NB4 (cell line): Measurements from ENCODE around the gene RBM19.
"Not testable (repeated sequence)": the region's sequence is repeated elsewhere in the genome, so short reads cannot be mapped to it uniquely, and the experiment has no call there.

Experiments used
- DNase-seq: peaks from one replicate; pipeline ENCODE4 v3.0.0; 2010; ENCODE audit warnings: low read depth
- H3K4me3 ChIP-seq: one replicate; pipeline ENCODE4 v1.5.1; 2011; ENCODE audit warnings: mild to moderate bottlenecking, low read depth, low read length, moderate library complexity
- CTCF ChIP-seq: IDR thresholded peaks from one replicate; pipeline ENCODE4 v1.5.1; 2012; ENCODE audit warnings: low read depth, low read length
- MAX ChIP-seq: IDR thresholded peaks from 2 replicates; pipeline ENCODE4 v1.6.1; 2011; ENCODE audit warnings: low read depth, low read length
- MYC ChIP-seq: IDR thresholded peaks from 2 replicates; pipeline ENCODE4 v1.6.1; 2011; ENCODE audit warnings: low read depth, low read length
- POLR2A ChIP-seq: IDR thresholded peaks from 2 replicates; pipeline ENCODE4 v1.6.1; 2011; ENCODE audit warnings: mild to moderate bottlenecking; ENCODE audit not compliant: insufficient read length; ENCODE audit errors: extremely low read depth

Gene RBM19

GRCh38 chr12:113906411-113907200 lies 59.5 kb downstream of the RBM19 start:
- TF ChIP-seq MAX, result no peak
- no peak for TF ChIP-seq MYC
- no peak for TF ChIP-seq POLR2A
- no peak for TF ChIP-seq CTCF
- no peak overlapping the region for H3K4me3 ChIP-seq
- no peak for DNase-seq

GRCh38 chr12:113905829-113906228 lies 60.3 kb downstream of the RBM19 start:
- no peak overlapping the region for H3K4me3 ChIP-seq
- no peak for TF ChIP-seq CTCF
- no peak for TF ChIP-seq MAX
- TF ChIP-seq POLR2A, result no peak
- no peak for TF ChIP-seq MYC
- no peak for DNase-seq

GRCh38 chr12:113903381-113903863 lies 62.7 kb downstream of the RBM19 start:
- DNase-seq, result no peak
- TF ChIP-seq POLR2A (no peak), MYC (no peak), CTCF (no peak), MAX (no peak)

GRCh38 chr12:113901319-113901718 lies 64.8 kb downstream of the RBM19 start:
- DNase-seq, H3K4me3 ChIP-seq: not testable (repeated sequence)

More at GRCh38 chr12:113903381-113903863, 62.7 kb downstream of the RBM19 start:
- no peak overlapping the region for H3K4me3 ChIP-seq

- no peak for DNase-seq
- no peak overlapping the region for H3K4me3 ChIP-seq
- no peak for TF ChIP-seq CTCF
- TF ChIP-seq MYC, result no peak
- no peak for TF ChIP-seq POLR2A
- no peak for TF ChIP-seq MAX
Measured at GRCh38 chr12:113900716-113901115, 65.4 kb downstream of the RBM19 start.

- no peak overlapping the region for H3K4me3 ChIP-seq
- TF ChIP-seq POLR2A, result no peak
- no peak for TF ChIP-seq CTCF
- TF ChIP-seq MYC, result no peak
- TF ChIP-seq MAX, result no peak
- DNase-seq, result no peak
Measured at GRCh38 chr12:113899561-113900471, 66.3 kb downstream of the RBM19 start.
